Measurements from ENCODE around the gene VAMP2.

Gene VAMP2

DNA sequence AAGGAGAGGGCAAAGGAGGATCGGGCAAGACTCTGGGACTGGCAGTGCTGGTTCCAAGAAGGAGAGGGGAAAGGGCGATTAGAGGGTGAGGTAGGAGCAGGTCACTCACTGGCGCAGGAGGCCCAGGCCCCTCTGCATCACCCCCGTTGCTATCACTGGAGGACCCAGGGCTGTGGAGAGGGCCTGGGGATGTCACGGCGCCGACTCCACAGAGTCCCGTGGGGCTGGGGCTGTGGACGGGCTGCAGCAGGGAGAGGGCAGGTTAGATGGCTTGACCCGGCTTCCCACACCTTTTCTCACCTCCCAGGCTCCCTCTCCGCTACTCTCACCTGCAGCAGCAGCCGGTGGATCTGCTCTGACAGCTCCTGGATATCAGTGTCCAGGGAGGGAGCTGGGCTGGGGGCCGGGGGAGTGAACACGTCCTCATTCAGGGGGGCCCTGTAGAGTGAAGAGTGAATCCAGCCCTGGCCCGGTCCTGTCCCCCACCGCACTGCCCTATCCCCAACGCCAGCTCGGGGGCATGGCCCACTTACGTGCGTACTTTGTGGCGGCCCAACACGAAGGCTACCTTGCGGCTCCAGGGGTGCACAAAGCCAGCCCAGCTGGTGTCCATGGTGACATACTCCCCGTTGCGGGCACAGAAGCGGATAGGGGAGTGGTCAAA lies 15.5 kb downstream of the VAMP2 start:
- TF ChIP-seq ZNF274 (IDR thresholded peaks at IDR 0.05; ENCODE audit: low read depth, low read length) = no peak
- H3K4me3 ChIP-seq (ENCODE audit: low read length) = no peak overlapping the region

DNA sequence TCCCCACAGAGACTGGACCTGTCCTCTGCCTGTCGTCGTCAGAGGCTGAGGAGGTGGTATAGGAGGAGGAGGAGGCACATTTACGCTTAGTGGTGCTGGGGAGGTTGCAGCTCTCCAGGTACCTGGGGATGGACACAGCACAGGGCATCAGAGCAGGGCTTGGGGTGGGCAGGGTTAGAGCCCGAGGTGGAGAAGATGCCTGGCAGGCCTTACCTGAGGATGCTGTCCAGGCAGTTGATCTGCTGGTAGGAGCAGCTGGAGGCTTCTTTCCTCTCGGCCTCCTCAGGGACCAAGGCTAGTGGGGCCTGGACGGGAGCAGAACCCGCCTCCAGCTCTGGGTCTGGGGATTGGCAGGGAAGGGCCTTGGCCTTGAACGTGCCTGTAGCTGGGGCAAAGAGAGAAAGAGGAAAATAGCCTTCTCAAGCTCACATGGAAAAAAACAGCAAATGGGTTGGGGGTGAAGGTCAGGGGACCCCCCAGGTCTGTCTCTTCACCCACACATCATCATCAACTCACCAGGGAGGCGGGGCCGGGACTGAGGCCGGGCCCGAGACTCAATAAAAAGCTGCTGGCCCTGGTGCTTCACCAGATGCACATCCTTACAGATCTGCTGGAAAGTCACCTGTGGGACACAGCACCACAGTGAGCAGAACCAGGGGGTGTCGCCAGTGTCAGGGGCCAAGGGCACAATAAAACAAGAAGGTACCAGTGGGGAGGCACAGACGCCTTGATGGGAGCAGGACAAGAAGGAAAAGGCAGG lies 16.2 kb downstream of the VAMP2 start:
- TF ChIP-seq ZNF274 (IDR thresholded peaks at IDR 0.05; ENCODE audit: low read depth, low read length) = no peak
- H3K4me3 ChIP-seq (ENCODE audit: low read length) = no peak overlapping the region

DNA sequence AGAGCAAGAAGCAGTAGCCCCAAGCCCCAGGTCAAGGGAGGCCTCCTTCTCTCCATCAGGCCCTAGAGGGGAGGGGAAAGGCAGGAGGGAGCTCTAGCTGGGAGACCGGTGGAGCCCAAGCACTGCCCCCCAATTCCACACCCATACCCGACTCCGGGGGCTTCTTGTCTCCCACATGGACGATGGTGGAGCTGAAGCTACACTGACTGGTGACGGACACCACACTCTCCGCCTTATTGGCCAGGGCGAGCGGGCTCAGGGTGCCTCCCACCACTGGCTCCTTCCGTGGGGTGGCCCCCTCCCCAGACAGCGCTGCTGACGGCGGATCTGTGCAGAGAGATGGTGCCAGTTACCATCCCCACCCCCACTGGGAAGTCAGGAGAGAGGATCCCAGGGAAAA lies 16.9 kb downstream of the VAMP2 start:
- no peak for TF ChIP-seq ZNF274 (IDR thresholded peaks at IDR 0.05; ENCODE audit: low read depth, low read length)
- no peak overlapping the region for H3K4me3 ChIP-seq (ENCODE audit: low read length)

DNA sequence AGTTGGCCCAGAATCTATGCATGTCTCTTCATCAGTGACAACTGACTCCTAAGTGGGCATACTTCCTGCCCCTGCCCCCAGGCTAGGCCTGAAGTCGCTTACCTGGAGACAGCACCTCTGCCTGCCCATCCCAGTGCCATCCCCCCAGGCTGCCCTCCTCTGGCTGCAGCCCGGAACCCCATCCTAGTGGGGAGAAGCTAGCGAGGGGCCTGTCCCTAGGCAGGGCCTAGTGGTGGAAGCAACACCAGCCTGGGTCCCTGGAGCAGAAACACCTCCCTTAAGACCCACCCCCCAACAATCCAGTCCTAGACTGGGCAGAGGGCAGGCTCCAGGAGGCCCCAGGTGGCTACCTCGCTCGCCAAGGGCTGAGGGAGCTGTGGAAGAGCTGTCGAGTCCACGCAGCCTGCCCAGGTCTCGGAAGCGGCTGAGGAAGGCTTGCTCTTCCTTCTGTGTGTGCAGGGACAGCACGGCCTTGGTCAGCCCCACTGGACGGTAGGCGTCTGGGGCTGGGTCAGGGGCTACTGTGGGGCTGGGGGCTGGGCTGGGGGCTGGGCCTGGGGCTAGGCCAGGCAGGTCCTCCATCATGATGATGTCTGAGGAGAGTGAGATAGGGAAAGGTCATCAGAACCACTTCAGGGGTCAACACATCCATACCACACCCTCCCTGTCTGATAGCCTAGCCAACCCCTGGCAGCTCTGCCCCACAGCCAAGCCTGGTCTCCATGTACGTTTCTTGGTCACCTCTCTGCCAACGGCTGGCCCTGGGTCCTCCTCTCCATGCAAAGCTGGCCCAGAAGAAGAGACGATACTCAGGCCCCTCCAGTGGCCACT lies 18.1 kb downstream of the VAMP2 start:
- H3K4me3 ChIP-seq (ENCODE audit: low read length) = no peak overlapping the region
- no peak for TF ChIP-seq ZNF274 (IDR thresholded peaks at IDR 0.05; ENCODE audit: low read depth, low read length)

DNA sequence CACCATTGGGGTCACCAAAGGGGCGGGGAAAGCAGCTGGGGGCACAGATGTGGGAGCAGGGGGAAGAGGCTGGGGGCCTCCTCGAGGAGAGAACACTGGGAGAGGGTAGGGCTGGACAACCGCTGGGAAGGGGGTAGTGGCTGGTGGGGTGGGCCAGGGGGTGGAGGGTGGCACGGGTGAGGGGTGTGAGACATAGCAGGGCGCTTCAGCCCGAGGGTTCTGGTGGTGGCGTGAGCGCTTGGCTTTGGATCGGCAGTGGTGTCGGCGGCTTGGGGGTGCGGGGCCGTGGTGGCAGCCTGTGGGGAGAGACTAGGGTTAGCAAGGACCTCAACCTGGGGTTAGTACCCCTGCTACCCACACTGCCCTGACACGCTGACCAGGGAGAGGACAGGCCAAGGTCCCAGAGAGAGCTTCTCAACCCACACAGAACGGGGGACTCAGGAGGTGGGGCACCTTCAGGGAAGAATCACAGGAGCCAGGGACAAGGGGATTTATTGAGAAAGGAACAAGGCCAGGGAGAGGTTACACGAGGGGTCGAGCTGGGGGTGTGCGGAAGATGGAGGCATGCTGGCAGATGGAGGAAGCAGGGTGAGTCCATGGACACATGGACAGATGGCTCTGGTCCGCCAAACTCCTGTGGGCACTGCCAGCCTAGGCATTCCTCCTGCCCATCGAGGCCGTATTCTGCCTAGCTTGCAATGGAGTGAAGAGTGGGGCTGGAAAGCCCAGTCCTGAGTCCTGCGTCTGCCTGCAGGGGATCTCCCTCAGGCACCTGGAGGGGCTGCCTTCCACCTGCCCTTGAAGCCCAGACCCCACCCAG lies 19.0 kb downstream of the VAMP2 start:
- no peak overlapping the region for H3K4me3 ChIP-seq (ENCODE audit: low read length)
- TF ChIP-seq ZNF274 (IDR thresholded peaks at IDR 0.05; ENCODE audit: low read depth, low read length) = no peak

DNA sequence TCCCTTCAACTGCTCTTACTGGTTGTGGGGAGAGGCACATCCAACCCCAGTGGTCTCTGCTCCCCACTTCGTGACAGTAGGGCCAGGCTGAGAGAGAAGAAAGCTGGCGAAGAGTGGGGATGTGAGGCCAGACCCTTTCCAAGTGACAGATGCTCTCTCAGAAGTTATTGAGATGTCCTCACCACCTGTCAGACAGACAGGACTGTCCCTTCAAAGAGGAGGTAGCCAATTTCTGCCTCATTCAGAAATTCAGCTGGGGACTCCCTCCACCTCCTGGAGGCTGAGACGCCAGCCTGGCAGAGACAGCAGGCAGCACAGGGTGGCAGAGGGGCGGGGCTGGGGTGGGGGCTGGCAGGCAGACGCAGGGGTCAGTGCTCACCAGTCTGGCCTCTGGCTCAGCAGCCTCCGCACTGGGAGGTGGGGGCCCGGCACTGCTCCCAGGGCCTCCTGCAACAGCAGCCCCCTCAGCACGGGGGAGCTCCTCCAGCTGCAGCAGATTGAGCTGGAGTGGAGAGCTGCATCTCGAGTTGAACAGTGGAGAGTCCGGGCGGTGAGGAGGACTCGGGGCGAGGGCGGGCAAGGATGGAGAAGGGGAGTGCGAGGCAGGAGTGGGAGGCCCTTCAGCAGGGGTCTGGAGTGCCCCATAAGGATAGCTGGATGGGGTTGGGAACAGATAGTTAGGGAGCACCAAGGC lies 19.7 kb downstream of the VAMP2 start:
- no peak for TF ChIP-seq ZNF274 (IDR thresholded peaks at IDR 0.05; ENCODE audit: low read depth, low read length)

DNA sequence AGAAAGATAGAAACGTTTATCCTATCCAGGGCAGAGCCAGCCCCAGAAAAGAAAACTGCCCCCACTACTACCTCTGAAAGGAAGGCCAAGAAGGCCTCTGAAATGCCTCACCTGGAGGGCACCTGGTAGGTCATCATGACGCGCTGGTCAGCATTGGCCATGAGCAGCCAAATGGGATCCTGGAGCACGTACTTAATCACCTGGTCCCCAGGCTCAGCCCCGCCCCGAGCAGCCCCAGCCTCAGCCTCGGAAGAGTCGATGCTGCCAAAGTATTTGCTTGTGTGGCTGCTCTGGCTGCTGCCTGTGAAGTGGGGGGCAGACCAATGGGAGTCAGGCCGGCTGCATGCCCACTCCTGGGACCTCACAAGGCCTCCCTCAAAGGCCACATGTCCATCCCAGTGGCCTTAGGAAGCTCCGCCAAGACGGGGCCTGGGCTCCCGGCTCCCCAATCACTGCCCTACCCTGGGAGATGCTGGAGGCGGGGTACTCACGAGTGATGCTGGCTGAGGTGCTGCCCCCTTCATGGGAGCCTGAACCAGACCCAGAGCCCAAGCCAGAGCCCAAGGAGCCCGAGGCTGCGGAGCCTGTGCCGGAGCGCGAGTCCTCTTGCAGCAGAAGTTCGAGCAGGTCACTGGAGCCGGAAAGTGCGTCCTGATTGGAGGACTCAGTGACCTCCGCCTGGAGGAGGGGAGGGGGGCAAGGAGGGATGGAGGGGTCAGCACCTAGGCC lies 20.4 kb downstream of the VAMP2 start:
- TF ChIP-seq ZNF274 (IDR thresholded peaks at IDR 0.05; ENCODE audit: low read depth, low read length) = no peak
- no peak overlapping the region for H3K4me3 ChIP-seq (ENCODE audit: low read length)

More for the DNA sequence above, 19.7 kb downstream of the VAMP2 start:
- H3K4me3 ChIP-seq (ENCODE audit: low read length) = no peak overlapping the region

DNA sequence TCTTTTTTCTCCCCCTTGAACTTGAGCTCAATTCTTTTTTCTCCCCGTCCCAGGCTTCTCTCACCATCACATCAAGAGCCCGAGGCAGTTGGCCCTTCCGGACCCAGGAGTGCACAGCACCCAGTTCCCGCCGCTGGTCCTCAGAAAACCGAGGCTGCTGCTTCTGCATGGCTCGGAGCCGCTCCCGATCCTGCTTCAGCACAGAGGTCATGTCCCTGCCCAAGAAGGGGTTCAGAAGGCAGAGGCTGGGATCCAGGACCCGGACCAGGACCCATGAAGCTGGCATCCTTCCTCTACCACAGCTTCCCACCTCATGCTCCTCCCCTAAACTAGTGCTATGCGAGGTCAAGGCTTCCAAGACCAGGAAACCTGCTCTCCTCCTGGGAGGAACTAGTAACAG lies 21.0 kb downstream of the VAMP2 start:
- no peak for TF ChIP-seq ZNF274 (IDR thresholded peaks at IDR 0.05; ENCODE audit: low read depth, low read length)
- no peak overlapping the region for H3K4me3 ChIP-seq (ENCODE audit: low read length)

DNA sequence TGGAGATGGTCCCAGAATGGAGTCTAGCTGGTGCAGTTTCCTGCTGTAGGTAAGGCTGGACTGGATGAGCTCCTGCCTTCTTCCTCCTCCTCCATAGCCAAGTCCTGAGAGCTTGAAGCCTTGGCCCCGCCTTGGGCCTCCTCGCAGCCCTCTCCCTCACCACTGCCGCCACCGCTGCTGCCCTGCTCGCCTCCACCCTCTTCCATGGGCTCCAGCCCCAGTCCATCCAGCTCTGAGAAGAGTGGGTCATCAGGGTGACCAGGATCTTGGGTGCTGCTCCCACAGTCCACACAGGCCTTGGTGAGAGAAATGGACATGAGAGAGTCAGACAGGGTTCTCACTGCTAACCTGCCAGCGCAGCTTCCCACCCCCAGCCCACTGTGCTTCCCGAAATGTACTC lies 21.7 kb downstream of the VAMP2 start:
- TF ChIP-seq ZNF274 (IDR thresholded peaks at IDR 0.05; ENCODE audit: low read depth, low read length) = no peak
- H3K4me3 ChIP-seq (ENCODE audit: low read length) = no peak overlapping the region

DNA sequence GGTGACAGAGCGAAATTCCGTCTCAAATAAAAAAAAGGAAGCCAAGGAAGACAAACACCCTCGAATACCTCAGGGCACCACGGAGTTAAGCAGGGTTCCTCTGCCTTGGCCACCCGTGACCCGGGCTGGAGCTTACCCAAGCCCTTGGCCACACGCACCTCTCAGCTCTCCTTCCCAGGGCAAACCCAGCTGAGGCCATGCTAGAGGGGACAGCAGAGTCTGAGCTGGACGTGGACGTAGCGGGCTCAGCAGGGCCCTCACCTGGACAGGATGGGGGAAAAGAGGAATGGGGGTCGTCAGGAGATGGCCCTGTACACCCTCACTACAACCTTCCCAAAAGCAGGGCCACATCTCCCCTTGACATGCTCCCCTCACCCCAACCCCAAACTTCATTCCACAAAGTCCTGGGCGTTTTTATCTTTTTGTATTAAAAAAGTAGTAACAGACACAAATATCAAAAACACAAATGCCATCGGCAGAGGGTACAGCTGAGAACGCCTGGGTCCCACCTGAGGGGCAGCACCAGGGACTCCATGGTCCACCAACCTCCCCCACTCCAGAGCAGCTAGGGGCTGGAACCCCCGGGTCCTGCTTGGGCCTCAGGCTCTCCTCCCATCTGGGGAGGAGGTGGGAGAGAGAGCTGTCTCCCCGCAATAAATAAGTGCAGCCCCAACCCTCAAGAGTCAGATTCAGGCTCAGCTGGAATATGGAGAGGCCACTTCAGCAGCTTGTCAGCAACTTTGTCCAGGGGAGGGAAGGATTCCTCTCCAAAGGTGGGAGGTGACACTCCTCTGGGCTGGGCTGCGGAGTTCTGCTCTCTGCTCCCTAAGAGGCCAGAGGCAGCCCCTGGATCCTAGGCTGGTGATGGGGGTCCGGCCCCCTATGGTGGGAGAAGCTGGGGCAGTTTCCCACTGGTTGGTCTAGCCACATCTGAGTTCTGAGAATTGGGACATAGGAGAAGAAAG lies 22.4 kb downstream of the VAMP2 start:
- H3K4me3 ChIP-seq (ENCODE audit: low read length) = no peak overlapping the region
- no peak for TF ChIP-seq ZNF274 (IDR thresholded peaks at IDR 0.05; ENCODE audit: low read depth, low read length)

DNA sequence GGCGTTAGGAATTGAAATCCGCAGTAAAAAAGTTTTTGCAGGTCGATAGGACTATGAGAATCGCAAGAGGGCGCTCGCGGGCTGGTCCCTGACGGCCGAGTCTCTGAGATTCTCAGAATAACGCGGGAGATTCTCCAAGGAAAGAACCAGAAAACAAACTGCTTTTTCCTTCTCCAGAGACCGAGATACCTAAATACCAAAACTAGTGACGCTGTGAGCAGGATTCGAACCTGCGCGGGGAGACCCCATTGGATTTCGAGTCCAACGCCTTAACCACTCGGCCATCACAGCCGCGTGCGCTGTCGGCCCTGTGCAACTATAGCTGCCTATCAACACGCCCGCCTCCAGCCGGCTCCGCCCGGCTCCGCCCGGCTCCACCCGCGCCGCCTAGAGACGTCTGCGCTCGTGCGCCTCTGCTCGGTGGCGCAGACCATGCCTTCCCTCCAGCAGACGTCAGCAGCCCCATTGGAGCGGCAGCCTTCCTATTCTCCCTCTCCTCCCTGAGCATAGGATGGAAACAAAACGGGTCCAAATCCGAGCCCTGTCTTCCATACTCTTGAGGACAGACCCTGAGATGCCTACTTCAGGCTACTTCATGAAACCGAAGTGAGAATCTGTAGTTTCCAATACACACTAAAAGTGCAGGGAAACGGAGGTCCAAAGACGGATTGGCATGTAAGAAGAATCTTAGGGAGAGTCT lies 23.9 kb downstream of the VAMP2 start:
- H3K4me3 ChIP-seq (ENCODE audit: low read length) = peak overlapping the region; percentile 88
- no peak for TF ChIP-seq ZNF274 (IDR thresholded peaks at IDR 0.05; ENCODE audit: low read depth, low read length)

All from GM08714 (cell line).